ENCODE measurements around the gene RNF2.

RNF2 gene

DNA sequence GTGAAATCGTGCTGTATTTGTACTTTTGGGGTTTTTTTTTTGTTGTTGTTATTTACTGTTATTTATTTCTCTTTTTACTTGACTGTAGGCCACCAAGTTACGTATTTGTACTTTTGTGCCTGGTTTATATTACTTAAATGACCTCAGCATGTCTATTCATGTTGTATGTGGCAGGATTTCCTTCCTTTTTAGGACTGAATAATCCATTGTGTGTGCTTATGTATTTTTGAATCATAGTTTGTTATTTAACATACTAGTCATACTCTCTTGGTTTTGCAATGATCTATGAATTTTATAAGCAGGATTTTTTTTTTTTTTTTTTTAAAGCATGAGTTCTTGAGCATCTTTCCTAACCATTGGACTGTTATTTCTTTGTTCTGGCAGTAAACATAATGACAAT lies 51.2 kb downstream of the RNF2 start:
- DNase-seq (ENCODE audit: low read depth): no peak

DNA sequence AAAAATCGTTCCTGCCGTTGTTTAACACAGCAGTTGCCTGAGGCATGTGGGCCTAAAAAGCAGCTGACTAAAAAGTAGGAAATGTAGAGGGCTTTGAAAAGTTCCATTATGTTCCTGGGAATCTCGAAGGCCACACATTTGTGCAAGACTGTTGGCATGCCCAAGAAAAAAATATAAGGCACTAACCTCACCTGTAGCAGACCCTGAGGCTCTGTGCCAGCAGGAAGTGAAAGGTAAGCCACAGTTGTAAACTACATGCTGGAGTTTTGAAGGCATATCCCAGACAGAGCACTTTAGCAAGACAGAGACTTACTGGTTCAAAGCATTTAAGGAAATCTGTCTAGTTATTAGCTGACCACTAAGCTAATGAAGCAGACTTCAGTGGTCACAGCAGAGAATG lies 58.7 kb downstream of the RNF2 start:
- no peak for DNase-seq (ENCODE audit: low read depth)

DNA sequence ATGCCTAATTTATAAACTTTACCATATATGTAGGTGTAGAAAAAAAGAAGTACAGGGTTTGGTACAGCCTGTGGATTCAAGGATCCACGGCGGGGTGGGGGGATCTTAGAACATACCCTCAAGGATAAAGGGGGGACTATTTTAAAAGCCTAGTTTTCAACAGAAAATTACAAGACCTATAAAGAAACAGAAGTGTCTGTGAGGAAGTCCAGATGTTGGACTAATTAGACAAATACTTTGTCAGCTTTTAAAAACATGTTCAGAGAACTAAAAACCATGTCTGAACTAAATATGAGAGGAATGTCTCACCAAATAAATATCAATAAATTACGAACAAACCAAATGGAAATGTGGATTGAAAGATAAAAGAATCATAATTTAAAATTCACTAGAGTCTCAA lies 59.8 kb downstream of the RNF2 start:
- no peak for DNase-seq (ENCODE audit: low read depth)

DNA sequence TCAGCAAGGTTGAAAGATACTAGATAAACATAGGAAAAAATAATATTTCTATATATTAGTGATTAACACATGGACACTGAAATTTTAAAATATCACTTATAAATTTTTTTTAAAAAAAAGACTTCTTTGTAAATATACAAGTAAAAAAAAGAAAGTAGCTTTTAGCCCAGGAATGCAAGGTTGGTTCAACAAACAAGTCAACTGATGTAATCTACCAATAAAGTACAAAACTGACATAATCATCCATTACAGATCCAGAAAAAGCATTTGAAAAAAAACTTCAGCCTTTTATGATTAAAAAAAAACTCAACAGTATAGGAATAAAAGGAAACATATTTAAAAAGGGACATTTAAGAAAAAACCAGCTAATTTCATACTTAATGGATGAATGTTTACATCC lies 63.0 kb downstream of the RNF2 start:
- peak; percentile 6 for DNase-seq (ENCODE audit: low read depth)

DNA sequence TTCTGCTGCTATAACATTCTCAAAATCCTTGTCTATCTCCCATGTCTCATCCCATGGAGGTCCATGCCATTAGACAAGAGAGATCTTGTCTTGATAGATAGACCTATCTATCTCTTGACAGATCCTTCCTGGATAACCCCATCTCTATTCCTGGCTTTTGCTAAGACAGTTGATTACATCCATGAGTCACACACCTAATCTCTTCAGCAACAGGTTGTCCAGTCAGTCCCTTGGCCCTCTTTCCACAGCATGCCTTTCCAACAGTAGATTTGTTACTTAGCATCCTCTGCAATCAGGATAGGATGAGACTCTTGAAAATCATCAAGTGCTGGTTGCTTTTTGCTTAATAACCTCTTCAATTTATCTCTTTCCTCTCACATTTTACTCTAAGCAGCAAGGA lies 64.8 kb downstream of the RNF2 start:
- DNase-seq (ENCODE audit: low read depth): no peak

DNA sequence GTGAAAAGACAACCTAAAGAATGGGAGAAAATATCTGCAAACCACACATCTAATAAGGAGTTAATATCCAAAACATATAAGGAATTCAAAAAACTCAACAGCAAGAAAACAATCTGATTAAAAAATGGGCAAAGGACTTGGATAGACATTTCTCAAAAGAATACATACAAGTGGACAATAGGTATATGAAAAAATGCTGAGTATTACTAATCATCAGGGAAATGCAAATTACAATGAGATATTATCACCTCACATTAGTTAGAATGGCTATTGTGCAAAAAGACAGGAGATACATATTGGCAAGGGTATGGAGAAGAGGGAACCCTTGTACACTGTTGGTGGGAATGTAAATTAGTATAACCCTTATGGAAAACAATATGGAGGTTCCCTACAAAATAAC lies 66.5 kb downstream of the RNF2 start:
- no peak for DNase-seq (ENCODE audit: low read depth)

DNA sequence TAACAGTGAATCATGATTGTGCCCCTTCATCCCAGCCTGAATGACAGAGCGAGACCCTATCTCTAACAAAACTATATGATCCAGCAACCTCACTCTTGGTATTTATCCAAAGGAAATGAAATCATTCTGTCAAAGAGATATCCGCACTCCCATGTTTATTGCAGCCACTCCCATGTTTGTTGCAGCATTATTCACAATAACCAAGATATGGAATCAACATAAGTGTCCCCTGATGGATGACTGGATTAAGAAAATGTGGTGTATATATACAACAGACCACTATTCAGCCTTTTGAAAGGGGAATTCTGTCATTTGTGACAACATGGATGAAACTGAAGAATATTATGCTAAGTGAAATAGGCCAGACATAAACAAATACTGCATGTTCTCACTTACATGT lies 67.0 kb downstream of the RNF2 start:
- no peak for DNase-seq (ENCODE audit: low read depth)

DNA sequence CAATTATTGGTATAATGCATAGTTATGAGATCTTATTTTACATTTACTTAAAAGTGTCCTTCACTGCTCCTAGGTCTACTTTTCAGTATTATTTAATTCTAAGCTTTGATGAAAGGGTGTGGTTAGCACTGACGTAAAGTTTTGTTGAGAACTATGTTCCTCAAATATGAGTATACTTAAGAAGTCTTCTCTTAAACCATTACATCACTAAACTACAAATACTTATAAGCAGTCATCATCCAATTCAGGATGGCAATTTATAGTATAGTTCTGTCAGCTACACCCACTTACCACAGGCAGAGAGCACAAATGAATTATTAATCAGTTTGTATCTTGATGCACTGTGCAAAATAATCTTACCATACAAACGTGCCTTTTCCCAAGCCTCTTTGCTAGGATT lies 84.3 kb downstream of the RNF2 start:
- no peak for DNase-seq (ENCODE audit: low read depth)

DNA sequence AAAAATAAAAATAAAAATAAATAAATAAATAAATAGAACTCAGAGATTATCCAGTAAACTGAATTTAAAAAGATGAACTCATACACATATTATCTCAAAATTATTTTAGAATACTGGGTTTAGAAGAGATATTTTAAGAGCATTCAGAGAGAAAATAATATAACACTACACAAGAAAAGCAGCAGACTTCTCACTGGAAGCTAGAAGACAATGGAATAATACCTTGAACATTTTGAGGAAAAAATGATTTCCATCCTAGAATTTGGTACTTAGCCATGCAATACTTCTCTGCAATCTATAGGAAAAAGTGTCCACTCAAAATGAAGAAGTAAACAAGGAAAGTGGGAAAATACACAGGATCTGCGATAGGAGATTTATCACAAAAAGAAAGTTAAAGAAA lies 87.2 kb downstream of the RNF2 start:
- DNase-seq (ENCODE audit: low read depth): no peak

DNA sequence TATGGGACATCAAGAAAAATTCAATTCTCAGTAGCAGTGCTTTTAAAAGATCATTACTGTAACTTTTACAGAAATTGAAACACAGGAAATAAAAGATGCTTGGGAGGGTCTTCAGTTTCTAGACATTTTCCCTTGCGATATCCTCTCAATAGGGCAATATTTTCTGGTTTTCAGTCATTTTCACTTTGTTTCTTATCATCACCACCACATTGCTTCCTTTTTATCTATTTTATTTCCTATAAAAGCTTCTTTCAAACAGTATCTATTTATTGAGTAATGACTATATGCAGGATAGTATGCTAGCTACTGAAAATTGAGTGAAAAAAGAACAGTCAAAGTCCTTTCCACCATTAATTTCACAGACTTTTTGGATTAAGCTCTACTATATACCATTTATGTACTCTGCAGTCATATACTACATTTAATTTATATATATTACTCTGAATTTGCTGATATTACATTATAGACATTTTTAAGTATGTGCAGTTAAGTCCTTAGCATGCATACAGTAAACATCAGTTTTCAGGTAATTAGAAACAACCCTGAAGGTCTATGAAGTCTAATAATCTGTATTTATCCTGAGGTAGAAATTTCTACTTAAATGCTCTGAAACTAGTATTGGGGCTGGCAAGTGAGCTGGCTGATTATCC lies 92.7 kb downstream of the RNF2 start:
- DNase-seq (ENCODE audit: low read depth): no peak

DNA sequence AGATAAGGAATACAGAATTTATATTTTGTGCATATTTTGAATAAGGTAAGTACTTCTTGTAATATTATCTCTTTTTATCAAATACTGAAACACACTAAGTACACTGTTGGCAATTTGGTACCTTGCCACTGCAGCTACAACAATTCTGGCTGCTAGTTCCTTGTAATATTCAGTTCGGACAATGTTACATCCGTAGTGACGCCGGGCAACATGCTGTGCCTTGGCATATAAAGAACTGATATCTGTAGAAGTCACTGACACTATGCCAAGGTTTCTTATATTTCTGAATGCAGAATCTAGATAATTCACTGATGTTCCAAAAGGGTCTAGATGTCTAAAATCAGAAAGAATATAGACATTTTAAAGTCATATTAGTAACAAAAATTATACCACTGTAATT lies 93.9 kb downstream of the RNF2 start:
- no peak for DNase-seq (ENCODE audit: low read depth)

DNA sequence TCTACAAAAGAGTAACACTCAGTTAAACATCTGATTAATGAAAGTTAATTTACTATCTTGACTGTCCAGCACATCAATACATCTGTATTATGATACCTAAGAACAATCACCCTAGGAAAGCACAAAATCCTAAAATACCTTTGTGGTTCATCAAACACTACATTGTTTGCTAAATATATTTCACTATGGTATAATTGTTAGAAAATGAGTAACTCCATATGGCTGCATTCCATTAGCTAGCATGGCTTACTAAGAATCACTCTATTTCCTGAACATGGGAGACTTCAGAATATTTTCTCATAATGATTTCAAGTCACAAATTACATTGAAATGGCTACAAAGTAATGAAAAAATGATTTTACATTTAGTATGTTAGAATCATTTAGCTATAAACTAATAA lies 98.9 kb downstream of the RNF2 start:
- DNase-seq (ENCODE audit: low read depth): peak; percentile 63

DNA sequence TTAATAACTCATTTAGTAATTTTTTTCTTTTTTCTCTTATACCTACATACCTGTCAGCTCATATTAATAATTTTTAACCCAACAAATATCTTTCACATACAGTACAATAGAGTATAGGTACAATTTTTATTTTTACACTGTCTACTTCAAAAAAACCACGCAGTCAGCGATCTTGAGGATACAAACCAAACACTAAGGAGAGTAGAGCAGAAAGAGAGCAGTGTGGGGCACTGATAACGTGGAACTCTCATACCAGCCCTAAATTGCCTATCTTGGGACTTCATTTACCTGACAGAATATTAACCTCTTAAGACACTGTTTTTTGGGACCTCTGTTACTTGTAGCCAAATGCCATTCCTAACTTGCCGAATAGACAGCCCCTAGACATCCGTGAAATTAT lies 105.9 kb downstream of the RNF2 start:
- DNase-seq (ENCODE audit: low read depth): no peak
